Bronchus fibroblast of lung (primary cell): ENCODE measurements around the gene TMEM190. TPM values are rescaled to one million over a fixed set of nuclear protein-coding genes. Genes with fewer than 3 reads are reported as not detected.

Source experiments
- total RNA-seq: library from RNA; depleted of rRNA; stranded (reverse); fragments of >200 nt; gene quantifications from 2 replicates; pipeline ENCODE4 v1.2.3, GENCODE V29; 2015

TMEM190 gene
- total RNA-seq, result not detected in 2 replicates

GRCh38 chr19:55376241-55376933 lies at the start of gene TMEM190:
Gene TMEM190 (plus strand): TSS chr19:55376826. CDS start chr19:55376854, 28 bp downstream.

GRCh38 chr19:55339105-55339888 lies 37.3 kb upstream of the TMEM190 start, which contains the start of gene KMT5C:
Gene KMT5C (plus strand): TSS chr19:55339876. CDS start chr19:55341937, 2,061 bp downstream.

GRCh38 chr19:55354698-55355212 lies 21.9 kb upstream of the TMEM190 start, which contains the start of gene COX6B2:
Gene COX6B2 (minus strand): TSS chr19:55354719. CDS start chr19:55354521, 198 bp downstream.

GRCh38 chr19:55362990-55363716 lies 13.5 kb upstream of the TMEM190 start, which contains the start of gene GARIN5B:
Gene GARIN5B (minus strand): TSS chr19:55363260. CDS start chr19:55363066, 194 bp downstream.

GRCh38 chr19:55370305-55370988 lies 6.2 kb upstream of the TMEM190 start, which contains the start of gene IL11:
Gene IL11 (minus strand): TSS chr19:55370463. CDS start chr19:55370310, 153 bp downstream.

GRCh38 chr19:55384131-55384919 lies 7.7 kb downstream of the TMEM190 start, which contains the start of gene TMEM238:
Gene TMEM238 (minus strand): TSS chr19:55384292. CDS start chr19:55384259, 33 bp downstream.

GRCh38 chr19:55385724-55386492 lies 9.3 kb downstream of the TMEM190 start, which contains the start of gene RPL28:
Gene RPL28 (plus strand): TSS chr19:55385932. CDS start chr19:55386358, 426 bp downstream.

GRCh38 chr19:55407550-55407799 lies 30.8 kb downstream of the TMEM190 start, which contains the start of gene UBE2S:
Gene UBE2S (minus strand): TSS chr19:55407788. CDS start chr19:55407589, 199 bp downstream.

Other genes starting within 250 kb of the TMEM190 start
- 0.34 and 0.89 TPM in 2 replicates for gene TNNT1, start 227.6 kb upstream of the TMEM190 start, total RNA-seq
- gene TNNI3, start 219.1 kb upstream of the TMEM190 start, total RNA-seq, result not detected in 2 replicates
- gene DNAAF3, start 210.2 kb upstream of the TMEM190 start, total RNA-seq, result 0.15 and 0.34 TPM in 2 replicates
- not detected in 2 replicates for gene SYT5, start 196.5 kb upstream of the TMEM190 start, total RNA-seq
- gene PTPRH, start 167.3 kb upstream of the TMEM190 start, total RNA-seq, result 0.74 and 1.0 TPM in 2 replicates
- gene TMEM86B, start 148.1 kb upstream of the TMEM190 start, total RNA-seq, result 0.84 and 1.2 TPM in 2 replicates
- gene PPP6R1, start 117.8 kb upstream of the TMEM190 start, total RNA-seq, result 30.8 and 31.7 TPM in 2 replicates
- 51.3 and 58.7 TPM in 2 replicates for gene HSPBP1, start 96.7 kb upstream of the TMEM190 start, total RNA-seq
- 4.9 and 5.8 TPM in 2 replicates for gene BRSK1, start 92.8 kb upstream of the TMEM190 start, total RNA-seq
- gene TMEM150B, start 51.5 kb upstream of the TMEM190 start, total RNA-seq, result not detected in 2 replicates
- 5.5 and 7.4 TPM in 2 replicates for gene KMT5C, start 37.0 kb upstream of the TMEM190 start, total RNA-seq
- gene COX6B2, start 22.1 kb upstream of the TMEM190 start, total RNA-seq, result 0.30 TPM in 1 of 2 replicates, not detected in the other
- gene GARIN5B, start 13.6 kb upstream of the TMEM190 start, total RNA-seq, result not detected in 2 replicates
- gene IL11, start 6.4 kb upstream of the TMEM190 start, total RNA-seq, result 2.4 and 10.4 TPM in 2 replicates
- 0.17 and 1.8 TPM in 2 replicates for gene TMEM238, start 7.5 kb downstream of the TMEM190 start, total RNA-seq
- 462 and 817 TPM in 2 replicates for gene RPL28, start 9.1 kb downstream of the TMEM190 start, total RNA-seq
- 249 and 263 TPM in 2 replicates for gene UBE2S, start 31.0 kb downstream of the TMEM190 start, total RNA-seq
- not detected in 2 replicates for gene SHISA7, start 66.5 kb downstream of the TMEM190 start, total RNA-seq
- 74.8 and 86.4 TPM in 2 replicates for gene ISOC2, start 84.8 kb downstream of the TMEM190 start, total RNA-seq
- gene C19orf85, start 87.9 kb downstream of the TMEM190 start, total RNA-seq, result not detected in 2 replicates
- 5.4 and 9.4 TPM in 2 replicates for gene ZNF628, start 99.8 kb downstream of the TMEM190 start, total RNA-seq
- gene NAT14, start 108.4 kb downstream of the TMEM190 start, total RNA-seq, result 25.1 and 29.8 TPM in 2 replicates
- gene SSC5D, start 111.6 kb downstream of the TMEM190 start, total RNA-seq, result 0.89 and 1.7 TPM in 2 replicates
- not detected in 2 replicates for gene SBK2, start 160.3 kb downstream of the TMEM190 start, total RNA-seq
- 0.15 TPM in 1 of 2 replicates, not detected in the other for gene SBK3, start 168.7 kb downstream of the TMEM190 start, total RNA-seq
- 5.0 and 5.2 TPM in 2 replicates for gene ZNF579, start 204.0 kb downstream of the TMEM190 start, total RNA-seq
- 4.5 and 4.9 TPM in 2 replicates for gene FIZ1, start 222.7 kb downstream of the TMEM190 start, total RNA-seq
- gene ZNF524, start 223.5 kb downstream of the TMEM190 start, total RNA-seq, result 19.3 and 19.7 TPM in 2 replicates
- 2.4 and 3.2 TPM in 2 replicates for gene ZNF865, start 228.8 kb downstream of the TMEM190 start, total RNA-seq
- gene ZNF784, start 247.7 kb downstream of the TMEM190 start, total RNA-seq, result 1.9 and 3.0 TPM in 2 replicates